ENCODE measurements around the gene HMGCL.
"Not testable (repeated sequence)": the region's sequence is repeated elsewhere in the genome, so short reads cannot be mapped to it uniquely, and the experiment has no call there.

HMGCL gene

DNA sequence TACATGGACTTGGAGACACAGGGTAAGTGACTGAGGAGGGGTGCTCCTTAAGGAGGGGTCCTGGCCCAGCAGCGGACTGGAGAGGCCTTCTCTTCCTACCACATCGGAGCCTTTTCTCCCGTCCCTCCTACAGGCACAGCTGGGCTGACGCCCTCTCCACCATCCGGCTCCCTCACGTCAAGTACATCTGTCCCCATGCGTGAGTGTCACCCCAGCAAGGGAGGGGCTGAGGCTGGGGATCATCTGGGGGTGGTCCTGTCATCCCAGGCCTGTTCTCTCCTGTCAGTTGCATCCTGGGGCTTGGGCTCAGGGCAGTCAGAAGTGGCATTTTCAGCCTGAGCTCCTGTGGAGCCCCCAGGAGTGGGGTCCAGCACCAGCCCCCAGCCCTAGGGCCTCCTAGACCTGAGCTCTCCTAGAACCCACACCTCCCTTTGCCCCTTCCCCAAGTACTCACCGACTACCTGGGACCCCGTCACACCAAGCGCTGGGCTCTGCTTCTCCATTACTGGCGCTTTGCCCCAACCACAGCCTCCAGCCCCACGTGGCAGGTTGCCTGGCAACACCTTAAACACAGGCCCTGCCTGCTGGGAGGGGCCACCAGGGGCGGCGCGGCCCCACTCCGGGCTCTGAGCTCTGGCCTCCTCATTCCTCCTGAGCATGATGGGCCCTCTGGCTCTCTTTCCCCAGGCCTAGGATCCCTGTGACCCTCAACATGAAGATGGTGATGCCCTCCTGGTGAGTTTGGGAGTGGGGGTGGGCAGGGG lies 32.0 kb downstream of the HMGCL start:
- no CpG with 5 or more reads among the region's 16 CpGs for WGBS (ENCODE audit: insufficient coverage, insufficient read length)
- 0 out of 2 replicates have a peak, but pooled peaks cover 3% of the 10 kb centered on the region for H3K4me1 ChIP-seq (ENCODE audit: control insufficient read depth, insufficient read depth, low read length)
- H3K27ac ChIP-seq (ENCODE audit: low read length): no peak overlapping the region
- no peaks in the 10 kb centered on the region for H3K27me3 ChIP-seq (ENCODE audit: control insufficient read depth, insufficient read depth, low read length)
- peaks cover 34% of the 10 kb centered on the region for H3K36me3 ChIP-seq (ENCODE audit: control insufficient read depth, insufficient read depth, low read length)
- H3K4me3 ChIP-seq (ENCODE audit: low read length): no peak overlapping the region
- DNase-seq (ENCODE audit: low read depth, low spot score): no peak
- no peaks in the 10 kb centered on the region for H3K9me3 ChIP-seq (ENCODE audit: control insufficient read depth, insufficient read depth, low read length)

- Histone ChIP-seq H3K36me3 (ENCODE audit: control insufficient read depth, insufficient read depth, low read length) (peaks cover 27% of the 10 kb centered on the region), H3K27ac (ENCODE audit: low read length) (no peak overlapping the region), H3K9me3 (ENCODE audit: control insufficient read depth, insufficient read depth, low read length) (0 out of 2 replicates have a peak, but pooled peaks cover under 1% of the 10 kb centered on the region), H3K4me3 (ENCODE audit: low read length) (peak overlapping the region; percentile 64; the same call in 1 of the 2 replicates), H3K27me3 (ENCODE audit: control insufficient read depth, insufficient read depth, low read length) (no peaks in the 10 kb centered on the region), H3K4me1 (ENCODE audit: control insufficient read depth, insufficient read depth, low read length) (0 out of 2 replicates have a peak, but pooled peaks cover 3% of the 10 kb centered on the region)
- WGBS (ENCODE audit: insufficient coverage, insufficient read length): no CpG with 5 or more reads among the region's 19 CpGs
- no peak for DNase-seq (ENCODE audit: low read depth, low spot score)
Measured at GRCh38 chr1:23792151-23792945, 32.9 kb downstream of the HMGCL start.

DNA sequence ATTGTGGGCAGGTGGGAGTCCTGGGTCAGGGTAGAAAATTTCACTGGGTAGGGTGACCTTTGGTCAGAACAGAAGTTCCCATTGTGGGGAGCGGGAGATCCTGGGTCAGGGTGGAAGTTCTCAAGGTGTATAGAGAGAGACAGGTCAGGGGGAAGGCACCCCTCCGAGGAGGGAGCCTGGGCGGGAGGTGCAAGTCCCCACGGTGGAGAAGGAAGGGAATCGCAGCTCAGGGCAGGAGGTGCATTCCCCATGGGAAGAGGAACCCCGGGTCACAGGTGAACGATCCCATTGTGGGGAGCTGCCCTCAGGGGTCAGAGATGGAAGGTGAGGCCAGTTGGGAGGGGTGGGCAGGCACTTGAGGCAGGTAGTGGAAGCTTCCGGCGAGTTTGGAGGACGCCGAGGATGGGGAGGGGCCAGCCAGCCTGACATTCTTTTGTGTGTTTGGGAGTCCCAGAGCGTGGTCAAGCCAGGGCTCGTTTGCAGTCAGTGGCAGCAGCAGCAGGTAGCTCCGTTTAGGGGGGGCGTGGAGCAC lies 33.6 kb downstream of the HMGCL start:
- no CpG with 5 or more reads among the region's 15 CpGs for WGBS (ENCODE audit: insufficient coverage, insufficient read length)
- H3K27me3 ChIP-seq (ENCODE audit: control insufficient read depth, insufficient read depth, low read length): no peaks in the 10 kb centered on the region
- H3K36me3 ChIP-seq (ENCODE audit: control insufficient read depth, insufficient read depth, low read length): peaks cover 27% of the 10 kb centered on the region
- DNase-seq (ENCODE audit: low read depth, low spot score): no peak
- H3K4me3 ChIP-seq (ENCODE audit: low read length): peak overlapping the region; percentile 64
- H3K9me3 ChIP-seq (ENCODE audit: control insufficient read depth, insufficient read depth, low read length): 0 out of 2 replicates have a peak, but pooled peaks cover 1% of the 10 kb centered on the region
- 0 out of 2 replicates have a peak, but pooled peaks cover 3% of the 10 kb centered on the region for H3K4me1 ChIP-seq (ENCODE audit: control insufficient read depth, insufficient read depth, low read length)
- no peak overlapping the region for H3K27ac ChIP-seq (ENCODE audit: low read length)

DNA sequence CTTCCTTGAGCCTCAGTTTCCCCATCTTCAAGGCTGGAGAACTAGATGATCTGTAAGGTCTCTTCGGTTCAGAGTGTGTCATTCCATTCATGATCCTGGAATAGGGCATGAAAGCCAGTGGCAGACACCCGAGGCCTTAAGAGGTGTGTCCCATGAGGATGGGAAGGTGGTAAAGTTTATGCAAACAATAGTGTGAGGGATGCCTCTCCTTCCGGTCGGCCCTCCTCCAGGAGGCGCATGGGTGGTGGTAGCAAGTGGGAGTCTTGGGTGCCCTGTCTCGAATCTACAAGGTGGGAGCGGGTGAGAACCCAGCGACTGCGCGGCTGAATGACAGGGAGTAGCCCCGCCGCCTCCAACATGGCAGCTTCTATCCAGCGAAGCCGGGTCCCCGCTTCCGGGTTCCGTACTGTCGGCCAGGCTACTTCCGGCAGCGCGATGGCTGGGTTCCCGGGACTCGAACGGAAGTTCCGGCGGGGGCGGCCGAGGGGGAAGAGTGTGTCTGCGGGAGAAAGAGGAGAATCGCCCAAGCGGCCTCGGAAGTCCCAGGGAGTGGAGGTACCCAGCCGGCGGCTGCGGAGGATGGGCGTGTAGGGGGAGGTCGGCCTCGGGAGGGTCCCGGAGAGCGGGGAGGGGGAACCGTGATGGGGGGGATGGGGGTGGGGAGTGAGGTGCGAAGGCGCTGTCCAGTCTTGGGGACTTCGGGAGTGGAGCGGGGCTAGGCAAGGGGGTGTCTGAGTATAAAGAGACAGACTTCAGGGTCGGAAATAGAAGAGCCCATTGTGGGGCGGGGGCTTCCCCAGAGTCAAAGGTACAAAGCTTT lies 34.3 kb downstream of the HMGCL start, which contains the start of gene LYPLA2:
LYPLA2 (plus strand) TSS at position 450 of the 820 bp plus-strand sequence. CDS start 1,538 bp downstream, outside the sequence.
- Histone ChIP-seq H3K27ac (ENCODE audit: low read length) (no peak within 1 kb of the TSS), H3K4me1 (ENCODE audit: control insufficient read depth, insufficient read depth, low read length) (0 out of 2 replicates have a peak, but pooled peaks cover 3% of the 10 kb centered on the region), H3K36me3 (ENCODE audit: control insufficient read depth, insufficient read depth, low read length) (peaks cover 21% of the 10 kb centered on the region), H3K27me3 (ENCODE audit: control insufficient read depth, insufficient read depth, low read length) (no peaks in the 10 kb centered on the region), H3K4me3 (ENCODE audit: low read length) (peak within 1 kb of the TSS; percentile 64), H3K9me3 (ENCODE audit: control insufficient read depth, insufficient read depth, low read length) (0 out of 2 replicates have a peak, but pooled peaks cover 1% of the 10 kb centered on the region)
- no peak for DNase-seq (ENCODE audit: low read depth, low spot score)
- no CpG with 5 or more reads among the region's 47 CpGs for WGBS (ENCODE audit: insufficient coverage, insufficient read length)

- H3K27ac ChIP-seq (ENCODE audit: low read length): no peak overlapping the region
- H3K4me3 ChIP-seq (ENCODE audit: low read length): no peak overlapping the region
- H3K9me3 ChIP-seq (ENCODE audit: control insufficient read depth, insufficient read depth, low read length): 0 out of 2 replicates have a peak, but pooled peaks cover 1% of the 10 kb centered on the region
- no peaks in the 10 kb centered on the region for H3K27me3 ChIP-seq (ENCODE audit: control insufficient read depth, insufficient read depth, low read length)
- no peak for DNase-seq (ENCODE audit: low read depth, low spot score)
- 0 out of 2 replicates have a peak, but pooled peaks cover 3% of the 10 kb centered on the region for H3K4me1 ChIP-seq (ENCODE audit: control insufficient read depth, insufficient read depth, low read length)
- peaks cover 11% of the 10 kb centered on the region for H3K36me3 ChIP-seq (ENCODE audit: control insufficient read depth, insufficient read depth, low read length)
- no CpG with 5 or more reads among the region's 3 CpGs for WGBS (ENCODE audit: insufficient coverage, insufficient read length)
Measured at GRCh38 chr1:23788695-23789094, 36.5 kb downstream of the HMGCL start.

DNA sequence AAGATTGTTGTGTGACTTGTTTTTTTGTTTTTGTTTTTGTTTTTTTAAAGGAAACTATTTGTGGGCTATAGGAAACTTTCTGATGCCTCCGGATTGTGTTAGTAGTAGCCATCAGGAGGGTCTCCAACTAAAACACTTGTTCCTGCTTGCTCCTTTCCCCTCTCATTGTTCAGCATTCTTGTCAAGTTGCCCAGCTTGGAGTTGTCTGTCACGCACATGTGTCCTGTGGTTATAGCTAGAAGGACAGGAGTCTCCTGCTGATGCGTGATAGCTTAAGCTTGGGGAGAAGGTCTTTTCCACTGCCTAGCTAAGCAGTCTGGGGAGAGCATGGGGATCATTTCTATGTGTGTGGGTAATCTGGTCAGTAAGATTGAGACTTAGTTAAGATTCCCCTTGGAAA lies 37.5 kb downstream of the HMGCL start:
- H3K27me3 ChIP-seq (ENCODE audit: control insufficient read depth, insufficient read depth, low read length): no peaks in the 10 kb centered on the region
- 0 out of 2 replicates have a peak, but pooled peaks cover 1% of the 10 kb centered on the region for H3K9me3 ChIP-seq (ENCODE audit: control insufficient read depth, insufficient read depth, low read length)
- DNase-seq (ENCODE audit: low read depth, low spot score): no peak
- WGBS (ENCODE audit: insufficient coverage, insufficient read length): no CpG with 5 or more reads among the region's 3 CpGs
- H3K36me3 ChIP-seq (ENCODE audit: control insufficient read depth, insufficient read depth, low read length): peaks cover 5% of the 10 kb centered on the region
- H3K4me1 ChIP-seq (ENCODE audit: control insufficient read depth, insufficient read depth, low read length): 0 out of 2 replicates have a peak, but pooled peaks cover 3% of the 10 kb centered on the region
- H3K27ac ChIP-seq (ENCODE audit: low read length): no peak overlapping the region
- no peak overlapping the region for H3K4me3 ChIP-seq (ENCODE audit: low read length)

- Histone ChIP-seq H3K36me3 (ENCODE audit: control insufficient read depth, insufficient read depth, low read length) (peaks cover 5% of the 10 kb centered on the region), H3K27ac (ENCODE audit: low read length) (no peak overlapping the region), H3K4me1 (ENCODE audit: control insufficient read depth, insufficient read depth, low read length) (no peaks in the 10 kb centered on the region), H3K27me3 (ENCODE audit: control insufficient read depth, insufficient read depth, low read length) (no peaks in the 10 kb centered on the region), H3K4me3 (ENCODE audit: low read length) (no peak overlapping the region), H3K9me3 (ENCODE audit: control insufficient read depth, insufficient read depth, low read length) (0 out of 2 replicates have a peak, but pooled peaks cover 1% of the 10 kb centered on the region)
- WGBS (ENCODE audit: insufficient coverage, insufficient read length): no CpG with 5 or more reads among the region's 4 CpGs
- DNase-seq (ENCODE audit: low read depth, low spot score): no peak
Measured at GRCh38 chr1:23784846-23785245, 40.4 kb downstream of the HMGCL start.

GRCh38 chr1:23783141-23783540 lies 42.1 kb downstream of the HMGCL start:
- H3K27me3 ChIP-seq (ENCODE audit: control insufficient read depth, insufficient read depth, low read length); H3K4me1 ChIP-seq (ENCODE audit: control insufficient read depth, insufficient read depth, low read length); H3K9me3 ChIP-seq (ENCODE audit: control insufficient read depth, insufficient read depth, low read length); H3K36me3 ChIP-seq (ENCODE audit: control insufficient read depth, insufficient read depth, low read length); DNase-seq (ENCODE audit: low read depth, low spot score); H3K27ac ChIP-seq (ENCODE audit: low read length); H3K4me3 ChIP-seq (ENCODE audit: low read length): not testable (repeated sequence)
- WGBS (ENCODE audit: insufficient coverage, insufficient read length): no CpG with 5 or more reads among the region's 11 CpGs

- no peak overlapping the region for H3K27ac ChIP-seq (ENCODE audit: low read length)
- no peaks in the 10 kb centered on the region for H3K4me1 ChIP-seq (ENCODE audit: control insufficient read depth, insufficient read depth, low read length)
- no peaks in the 10 kb centered on the region for H3K9me3 ChIP-seq (ENCODE audit: control insufficient read depth, insufficient read depth, low read length)
- H3K36me3 ChIP-seq (ENCODE audit: control insufficient read depth, insufficient read depth, low read length): no peaks in the 10 kb centered on the region; the same call in none of the 2 replicates
- DNase-seq (ENCODE audit: low read depth, low spot score): no peak
- no CpG with 5 or more reads among the region's 3 CpGs for WGBS (ENCODE audit: insufficient coverage, insufficient read length)
- H3K27me3 ChIP-seq (ENCODE audit: control insufficient read depth, insufficient read depth, low read length): no peaks in the 10 kb centered on the region
- no peak overlapping the region for H3K4me3 ChIP-seq (ENCODE audit: low read length)
Measured at GRCh38 chr1:23779826-23780371, 45.3 kb downstream of the HMGCL start.

All from iPS DF 6.9 (cell line).